Measurements from ENCODE around the gene SEL1L3. TPM values are rescaled to one million over a fixed set of nuclear protein-coding genes. Genes with fewer than 3 reads are reported as not detected.

The SEL1L3 gene
- total RNA-seq, 4 donors from 2014 or later = 2.2 to 29.8 (median 5.4) TPM

DNA sequence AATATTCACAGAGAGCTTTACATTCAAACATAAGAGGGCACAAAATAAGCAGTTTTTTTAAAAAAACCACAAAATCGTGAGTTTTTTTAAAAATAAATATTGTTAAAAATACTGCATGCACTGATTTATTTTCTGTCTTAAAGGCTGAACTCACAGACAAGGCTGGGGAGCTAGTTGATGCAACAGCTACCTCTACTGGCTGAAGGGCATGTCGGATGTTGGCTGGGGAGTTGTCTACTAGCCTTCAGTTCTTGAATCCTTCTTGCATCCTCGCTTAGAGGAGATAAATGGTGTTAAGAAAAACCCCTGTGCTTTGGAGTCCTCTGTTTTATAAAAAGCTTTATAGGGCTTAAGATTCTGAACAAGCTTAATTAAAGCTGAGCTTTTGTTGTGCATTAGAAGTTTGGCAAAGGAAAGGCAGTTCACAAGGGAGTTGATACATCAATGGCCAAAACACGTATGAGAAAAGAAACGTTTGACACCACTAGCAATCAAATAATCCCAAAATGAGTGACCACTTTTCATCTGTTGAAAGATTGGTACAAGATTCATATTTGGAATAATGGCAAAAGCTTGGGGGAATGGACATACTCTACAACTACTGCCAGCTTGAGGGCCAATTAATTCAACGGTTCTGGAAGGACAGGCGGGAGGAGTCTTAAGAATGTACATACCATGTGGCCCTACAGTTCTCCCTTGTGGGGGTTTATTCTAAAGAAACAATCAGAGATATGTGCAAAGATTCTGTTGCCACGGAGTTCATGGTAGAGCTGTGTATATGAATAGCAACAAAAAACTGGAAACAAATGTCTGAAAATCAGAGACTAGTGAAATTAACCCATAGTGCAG lies 94.7 kb downstream of the SEL1L3 start:
- Histone ChIP-seq H3K9me3 (no peaks in the 10 kb centered on the region), H3K36me3 (no peaks in the 10 kb centered on the region), H3K27me3 (no peaks in the 10 kb centered on the region), H3K27ac (no peak overlapping the region), H3K4me1 (peaks cover 0 to 5% (median 0%) of the 10 kb centered on the region in 3 donors), H3K4me3 (no peak overlapping the region)
- TF ChIP-seq POLR2A (IDR thresholded peaks at IDR 0.05) (no peak), EP300 (IDR thresholded peaks at IDR 0.05) (no peak)
- TF ChIP-seq, protein P1, sequence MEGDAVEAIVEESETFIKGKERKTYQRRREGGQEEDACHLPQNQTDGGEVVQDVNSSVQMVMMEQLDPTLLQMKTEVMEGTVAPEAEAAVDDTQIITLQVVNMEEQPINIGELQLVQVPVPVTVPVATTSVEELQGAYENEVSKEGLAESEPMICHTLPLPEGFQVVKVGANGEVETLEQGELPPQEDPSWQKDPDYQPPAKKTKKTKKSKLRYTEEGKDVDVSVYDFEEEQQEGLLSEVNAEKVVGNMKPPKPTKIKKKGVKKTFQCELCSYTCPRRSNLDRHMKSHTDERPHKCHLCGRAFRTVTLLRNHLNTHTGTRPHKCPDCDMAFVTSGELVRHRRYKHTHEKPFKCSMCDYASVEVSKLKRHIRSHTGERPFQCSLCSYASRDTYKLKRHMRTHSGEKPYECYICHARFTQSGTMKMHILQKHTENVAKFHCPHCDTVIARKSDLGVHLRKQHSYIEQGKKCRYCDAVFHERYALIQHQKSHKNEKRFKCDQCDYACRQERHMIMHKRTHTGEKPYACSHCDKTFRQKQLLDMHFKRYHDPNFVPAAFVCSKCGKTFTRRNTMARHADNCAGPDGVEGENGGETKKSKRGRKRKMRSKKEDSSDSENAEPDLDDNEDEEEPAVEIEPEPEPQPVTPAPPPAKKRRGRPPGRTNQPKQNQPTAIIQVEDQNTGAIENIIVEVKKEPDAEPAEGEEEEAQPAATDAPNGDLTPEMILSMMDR (IDR thresholded peaks at IDR 0.05) = peak; percentile 37 to 76 (median 41)
- 34 to 47% methylated on average over 3 to 8 of the region's 8 CpGs for WGBS, 2 donors (ENCODE audit: low coverage in 1 of 2)
- peak; percentile 55 for ATAC-seq

DNA sequence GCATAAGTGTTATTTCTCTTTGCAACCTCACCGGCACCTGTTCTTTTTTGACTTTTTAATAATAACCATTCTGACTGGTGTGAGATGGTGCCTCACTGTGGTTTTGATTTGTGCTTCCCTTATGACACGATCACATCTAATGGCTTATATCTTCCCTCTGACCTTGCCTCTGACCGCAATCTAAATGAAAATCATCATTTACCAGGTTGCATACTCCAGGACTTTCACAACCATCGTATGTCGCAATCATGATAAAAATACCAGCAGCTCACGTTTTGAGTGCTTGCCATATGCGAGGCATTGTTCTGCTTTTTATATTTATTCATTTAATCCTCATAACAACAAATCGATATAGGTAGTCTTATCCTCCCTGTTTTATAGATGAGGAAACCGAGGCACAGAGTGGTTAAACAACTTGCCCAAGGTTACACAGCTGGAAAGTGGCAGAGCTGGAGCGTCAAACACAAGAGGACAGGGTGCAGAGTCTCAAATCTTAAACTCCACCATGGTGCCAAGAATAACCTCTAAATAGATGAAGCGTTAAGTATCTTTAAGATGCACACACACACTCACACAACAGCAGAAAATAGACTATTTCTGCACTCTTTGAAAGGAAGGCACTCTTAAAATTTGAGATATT lies 102.2 kb downstream of the SEL1L3 start:
- H3K4me1 ChIP-seq = no peaks in the 10 kb centered on the region
- TF ChIP-seq, protein P1 (IDR thresholded peaks at IDR 0.05) = no peak
- TF ChIP-seq POLR2A (IDR thresholded peaks at IDR 0.05) (no peak), EP300 (IDR thresholded peaks at IDR 0.05) (no peak), POLR2AphosphoS5 (IDR thresholded peaks at IDR 0.05) (no peak)
- H3K27ac ChIP-seq = no peak overlapping the region
- no peaks in the 10 kb centered on the region for H3K36me3 ChIP-seq
- no peaks in the 10 kb centered on the region for H3K27me3 ChIP-seq
- H3K4me3 ChIP-seq = no peak overlapping the region
- WGBS, 2 donors (ENCODE audit: low coverage in 1 of 2) = 86 to 87% methylated on average over 8 to 11 of the region's 11 CpGs
- no peak for ATAC-seq
- no peaks in the 10 kb centered on the region for H3K9me3 ChIP-seq

- TF ChIP-seq, protein P1 (IDR thresholded peaks at IDR 0.05) = no peak
- no peak for TF ChIP-seq POLR2A (IDR thresholded peaks at IDR 0.05)
- TF ChIP-seq POLR2AphosphoS5 (IDR thresholded peaks at IDR 0.05) = no peak
- no peak for TF ChIP-seq EP300 (IDR thresholded peaks at IDR 0.05)
- no peak overlapping the region for H3K27ac ChIP-seq
- H3K36me3 ChIP-seq = no peaks in the 10 kb centered on the region
- no peaks in the 10 kb centered on the region for H3K9me3 ChIP-seq
- no peaks in the 10 kb centered on the region for H3K27me3 ChIP-seq
- H3K4me1 ChIP-seq = no peaks in the 10 kb centered on the region
- ATAC-seq = no peak
- no peak overlapping the region for H3K4me3 ChIP-seq
- 95 to 98% methylated on average over 4 of the region's 4 CpGs for WGBS, 2 donors (ENCODE audit: low coverage in 1 of 2)
These were observed 102.7 kb downstream of the SEL1L3 start for GRCh38 chr4:25760048-25760447.

- Histone ChIP-seq H3K4me3 (no peak overlapping the region), H3K4me1 (no peaks in the 10 kb centered on the region), H3K9me3 (no peaks in the 10 kb centered on the region), H3K27ac (no peak overlapping the region), H3K36me3 (no peaks in the 10 kb centered on the region), H3K27me3 (no peaks in the 10 kb centered on the region)
- ATAC-seq = no peak
- TF ChIP-seq, protein P1 (IDR thresholded peaks at IDR 0.05) = no peak
- no peak for TF ChIP-seq POLR2AphosphoS5 (IDR thresholded peaks at IDR 0.05)
- no peak for TF ChIP-seq EP300 (IDR thresholded peaks at IDR 0.05)
- no peak for TF ChIP-seq POLR2A (IDR thresholded peaks at IDR 0.05)
- WGBS, 2 donors (ENCODE audit: low coverage in 1 of 2) = 76 to 86% methylated on average over 4 to 6 of the region's 8 CpGs
These were observed 103.7 kb downstream of the SEL1L3 start for GRCh38 chr4:25759101-25759500.

All from gastroesophageal sphincter (tissue), 4 donors.